Hippocampal formation (tissue), 2 donors: Measurements from ENCODE around the gene MB.

ENCODE experiments used
- DNase-seq, 2 donors: peaks; one replicate each; lab custom pipeline; 2025; lab: John Stamatoyannopoulos, UW

Gene MB

DNA sequence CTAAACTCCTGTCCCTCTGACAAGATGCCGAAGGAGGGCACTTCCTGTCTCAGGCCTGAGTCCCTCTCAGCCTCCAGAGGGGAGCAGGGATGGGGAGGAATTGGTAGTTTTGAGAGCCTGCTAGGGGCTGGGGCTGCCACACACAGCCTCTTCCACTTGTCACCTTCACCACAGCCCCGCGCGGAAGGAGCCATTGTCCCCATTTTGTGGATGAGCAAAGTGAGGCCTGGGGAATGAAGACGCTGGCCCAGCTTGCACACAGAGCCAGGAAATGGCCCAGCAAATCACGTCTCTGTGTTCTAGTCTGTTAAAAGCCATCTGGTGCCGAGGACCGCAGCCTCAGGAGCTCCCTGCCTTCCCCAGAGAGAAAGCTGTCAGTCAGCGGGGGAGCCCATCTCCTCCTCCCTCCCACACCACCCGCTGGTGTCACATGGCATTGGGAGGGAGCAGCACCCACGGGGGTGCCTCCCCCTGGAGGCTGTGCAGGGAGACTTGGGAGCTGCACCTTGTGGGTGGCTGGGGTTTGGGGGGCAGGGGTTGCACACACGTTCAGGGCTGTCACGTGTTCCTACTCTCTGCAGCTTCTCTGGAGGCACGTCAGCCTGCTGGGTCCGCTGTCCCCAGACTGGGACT, 41.9 kb downstream of the MB start:
- no peak for DNase-seq

DNA sequence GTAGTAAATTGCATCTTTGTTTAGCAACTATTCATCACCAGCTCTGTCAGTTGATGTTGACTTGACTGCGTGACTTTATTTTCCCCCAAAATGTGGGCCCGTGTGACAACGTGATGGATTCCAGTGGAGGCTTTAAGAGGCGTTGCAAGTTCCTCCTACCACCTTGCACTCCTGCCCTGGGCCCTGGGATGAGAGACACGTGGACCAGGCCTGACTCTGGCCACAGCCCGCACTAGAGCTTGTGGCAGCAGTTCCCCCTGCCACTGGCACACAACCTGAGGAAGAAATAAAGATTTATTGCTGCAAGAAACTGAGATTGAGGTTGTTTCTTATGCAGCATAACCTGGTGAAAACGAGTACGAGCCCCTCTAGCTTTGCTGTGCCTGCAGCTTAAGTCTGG, 44.6 kb downstream of the MB start:
- DNase-seq: peak in 1 of 2 donors; percentile 21

DNA sequence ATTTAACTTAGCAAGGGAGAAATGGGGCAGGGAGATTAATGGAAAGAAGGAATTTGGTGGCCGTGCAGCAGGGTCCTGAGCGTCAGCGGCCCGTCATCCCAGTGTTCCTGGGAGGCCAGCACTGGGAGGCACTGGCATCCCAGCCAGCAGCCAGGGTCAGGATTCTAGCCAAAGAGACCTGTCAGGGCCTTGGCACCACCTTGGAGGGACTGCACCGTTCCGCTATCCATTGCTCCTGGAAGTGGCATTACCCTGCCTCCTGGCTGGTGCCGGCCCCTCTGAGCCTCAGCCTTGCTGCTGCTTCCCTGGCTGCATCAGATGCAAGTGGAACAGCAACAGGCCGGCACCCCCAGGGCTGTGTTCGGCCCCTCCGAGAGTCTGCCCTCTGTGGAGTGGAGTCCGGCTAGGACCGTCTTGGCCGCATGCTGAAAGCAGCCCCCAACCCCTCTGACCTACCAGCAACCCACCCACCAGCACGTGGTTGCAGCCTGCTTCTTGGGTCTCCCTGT, 46.4 kb downstream of the MB start:
- no peak for DNase-seq

DNA sequence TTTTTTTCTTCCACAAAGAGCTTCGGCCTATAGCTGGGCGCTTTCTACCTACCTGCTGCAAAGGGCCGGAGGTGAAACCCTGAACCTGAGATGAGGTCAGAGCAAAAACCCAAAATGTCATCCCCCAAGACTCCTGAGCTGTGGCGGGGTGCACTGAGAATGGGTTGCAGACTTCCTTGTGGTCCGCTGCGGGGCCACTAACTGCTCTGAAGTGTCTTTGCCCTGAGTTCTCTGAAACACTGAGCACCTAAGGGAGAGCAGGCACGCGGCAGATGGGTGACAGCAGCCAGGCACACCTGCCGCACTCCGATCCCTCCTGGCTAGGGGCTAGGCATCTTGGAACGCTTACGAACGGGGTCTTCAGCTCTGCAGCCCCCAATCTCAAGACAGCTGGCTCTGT, 47.2 kb downstream of the MB start:
- DNase-seq: no peak

DNA sequence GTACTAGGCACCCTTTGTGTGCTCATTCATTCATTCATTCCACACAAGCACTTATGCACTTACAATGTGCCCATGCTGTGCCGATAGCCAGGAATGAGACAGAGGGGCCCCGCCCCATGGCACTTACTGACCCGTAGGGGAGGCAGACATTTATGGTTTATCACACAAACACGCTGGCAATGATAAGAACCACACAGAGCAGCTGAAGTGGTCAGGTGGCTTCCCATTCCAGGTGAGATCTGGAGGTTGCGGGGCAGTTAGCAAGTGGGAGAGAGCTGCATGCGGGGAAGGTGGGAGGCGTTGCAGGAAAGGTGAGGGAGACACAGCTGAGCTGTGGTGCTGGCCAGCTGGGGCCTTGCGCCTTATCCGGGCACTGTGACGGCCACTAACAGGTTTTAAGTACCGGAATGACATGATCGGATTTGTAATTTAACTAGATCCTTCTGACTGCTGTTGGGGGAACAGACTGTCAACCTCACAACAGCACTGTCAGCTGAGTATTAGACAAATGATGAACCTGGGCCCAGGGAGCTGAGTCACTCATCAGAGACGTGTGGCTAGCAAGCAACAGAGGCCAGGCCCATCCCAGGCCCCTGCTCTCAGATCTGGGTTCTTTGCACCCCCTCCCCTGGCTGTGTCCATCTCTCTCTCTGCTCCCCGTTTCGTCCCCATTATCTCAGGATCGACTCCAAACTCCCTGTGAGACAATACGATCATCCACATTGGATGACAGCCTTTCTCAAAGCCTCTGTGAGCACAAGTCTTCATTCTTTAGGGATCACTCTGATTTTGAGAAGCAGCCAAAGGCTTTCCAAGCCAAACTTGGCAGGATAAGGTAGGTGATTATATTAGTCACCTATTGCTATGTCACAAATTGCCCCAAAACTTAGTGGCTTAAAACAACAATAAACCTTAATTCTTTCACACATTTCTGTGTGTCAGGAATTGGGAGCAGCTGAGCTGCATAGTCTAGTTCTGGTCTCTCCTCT, 48.1 kb downstream of the MB start:
- no peak for DNase-seq

DNA sequence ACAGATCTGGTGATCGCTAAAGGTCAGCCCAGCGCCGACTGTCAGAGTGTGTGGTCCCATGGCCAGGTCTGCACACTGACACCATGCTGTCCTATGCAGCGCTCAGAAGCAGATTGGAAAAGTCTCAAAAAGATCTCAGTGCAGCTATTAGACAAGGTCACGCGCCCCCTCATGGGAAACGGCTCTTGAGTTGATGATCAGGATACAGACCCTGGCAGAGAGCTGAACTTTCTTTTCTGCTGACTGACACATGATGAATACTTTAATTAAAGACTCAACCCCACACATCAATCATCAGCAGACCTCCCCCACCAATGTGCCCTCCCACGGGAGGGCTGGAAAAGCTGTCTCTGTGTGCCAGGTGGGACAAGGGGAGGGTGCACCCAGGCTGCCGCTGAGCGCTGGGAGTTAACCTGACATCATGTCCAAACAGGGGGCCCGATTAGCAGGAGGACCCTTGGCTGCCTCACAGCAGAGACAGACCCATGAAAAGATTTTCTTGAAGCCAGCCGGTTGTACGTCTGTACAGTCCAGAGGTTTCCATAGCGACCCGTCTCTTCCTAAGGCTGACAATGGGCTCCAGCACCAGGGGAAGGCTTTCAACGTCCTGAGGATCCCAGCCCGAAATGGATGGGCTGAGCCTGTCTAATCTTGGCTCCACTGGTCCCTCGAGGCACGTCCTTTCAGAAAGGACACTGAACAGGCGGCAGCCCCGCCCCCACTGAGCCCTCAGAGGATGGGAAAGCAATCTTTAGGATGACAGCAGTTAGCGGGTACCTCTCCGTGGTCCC, 49.6 kb downstream of the MB start:
- DNase-seq: no peak

DNA sequence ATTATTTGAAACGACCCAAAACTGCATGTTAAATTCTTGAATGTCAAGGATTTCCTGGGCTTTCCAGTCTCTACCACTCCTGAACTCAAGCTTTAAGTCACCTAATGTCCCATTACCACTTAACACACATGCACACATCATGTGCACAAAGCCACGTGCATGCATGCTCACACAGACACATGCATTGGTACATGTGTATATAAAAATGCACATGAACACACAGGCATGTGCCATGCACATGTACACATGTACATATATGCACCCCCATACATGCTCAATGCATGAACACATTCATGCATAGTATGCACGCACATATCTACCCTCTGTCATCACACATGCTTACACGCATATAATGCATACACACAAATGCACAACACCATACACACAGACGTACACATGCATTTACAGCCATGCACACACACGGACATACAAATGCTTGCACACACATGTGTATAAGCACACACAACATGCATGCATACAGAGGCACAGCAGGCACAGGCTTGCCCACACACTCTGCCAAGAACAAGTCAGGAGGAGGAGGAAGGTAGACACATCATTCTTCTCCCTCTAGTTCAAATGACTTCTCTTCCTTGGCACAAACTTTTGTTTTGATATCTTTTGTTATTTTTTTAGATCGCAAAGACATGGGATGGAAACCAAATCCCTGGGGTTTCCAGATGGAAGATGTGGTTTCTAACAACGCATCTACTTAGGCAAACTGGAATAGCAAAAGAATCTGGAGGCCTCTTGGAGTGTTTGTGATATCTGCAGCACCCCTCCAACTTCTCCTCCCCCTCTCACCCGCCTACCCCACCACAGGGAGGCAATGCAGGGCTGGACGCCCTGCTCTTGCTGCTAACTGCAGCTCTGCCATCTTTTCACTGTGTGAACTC, 51.9 kb downstream of the MB start:
- no peak for DNase-seq

DNA sequence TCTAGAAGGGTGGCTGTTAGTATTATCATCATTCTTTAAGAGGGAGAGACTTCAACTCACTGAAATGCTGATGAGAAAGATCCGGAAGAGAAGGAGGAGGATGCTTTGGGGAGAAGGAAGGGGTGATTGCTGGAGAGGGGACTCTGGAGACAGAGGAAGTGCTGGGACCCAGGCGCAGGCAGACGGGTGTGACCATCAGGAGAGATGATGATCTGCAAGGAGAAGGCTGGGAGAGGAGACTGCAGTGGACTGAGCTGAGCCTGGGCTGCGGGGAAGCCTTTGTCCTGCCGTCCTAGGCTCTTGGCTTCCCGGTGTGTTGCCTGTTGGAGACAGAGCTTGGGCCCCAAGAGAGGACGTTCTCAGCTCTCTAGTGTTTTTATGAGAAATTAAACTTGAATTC, 53.9 kb downstream of the MB start:
- no peak for DNase-seq

DNA sequence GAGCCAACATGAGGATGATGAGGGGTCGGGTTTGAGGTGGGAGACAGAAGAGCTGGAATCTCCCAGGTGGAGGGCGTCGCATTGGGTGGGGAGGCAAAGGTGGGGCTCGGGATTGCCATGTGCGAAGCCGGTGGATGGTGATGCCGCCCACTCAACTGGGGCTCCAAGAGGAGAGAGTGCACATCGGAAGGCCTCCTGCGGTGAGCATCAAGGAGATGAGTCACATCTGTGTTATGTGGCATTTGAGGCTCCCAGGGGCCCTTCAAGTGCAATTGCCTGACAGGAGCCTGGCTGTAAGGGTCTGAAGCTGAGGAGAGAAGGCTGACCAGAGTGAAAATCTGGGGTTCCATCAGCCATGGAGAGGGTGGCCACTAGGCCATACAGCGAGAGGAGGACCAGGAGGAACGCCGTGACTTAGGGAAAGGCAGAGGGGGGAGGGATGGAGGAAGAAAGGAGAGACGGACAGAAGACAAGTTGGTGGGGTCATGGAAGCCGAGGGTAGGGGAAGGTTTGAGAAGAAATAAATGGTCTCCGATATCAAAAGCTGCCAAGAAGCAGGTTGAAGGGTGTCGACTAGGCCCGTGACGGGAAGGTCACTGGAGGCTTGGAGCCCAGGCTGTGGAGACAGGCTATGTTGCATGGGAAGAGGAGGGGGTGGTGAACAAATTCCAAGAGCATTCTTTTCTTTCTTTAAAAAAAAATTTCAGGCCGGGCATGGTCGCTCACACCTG, 55.2 kb downstream of the MB start:
- DNase-seq: no peak

DNA sequence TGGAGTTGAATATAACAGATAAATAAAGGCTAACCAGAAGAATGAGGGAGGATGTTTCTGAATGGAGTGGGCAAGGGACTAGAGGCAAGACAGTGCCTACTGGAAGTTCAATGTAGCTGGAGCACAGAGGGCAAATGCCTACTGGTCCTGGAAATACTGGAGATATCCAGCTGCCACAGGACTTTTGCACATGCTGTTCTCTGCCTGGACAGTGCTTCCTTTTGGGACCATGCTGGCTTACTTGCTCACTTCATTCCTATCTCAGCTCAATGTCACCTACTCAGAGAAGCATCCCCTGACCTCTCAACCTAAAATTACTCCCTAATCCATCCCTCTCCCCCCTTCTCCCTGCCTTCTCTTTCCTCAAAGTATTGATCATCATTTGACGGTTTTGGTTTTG, 56.3 kb downstream of the MB start:
- no peak for DNase-seq

DNA sequence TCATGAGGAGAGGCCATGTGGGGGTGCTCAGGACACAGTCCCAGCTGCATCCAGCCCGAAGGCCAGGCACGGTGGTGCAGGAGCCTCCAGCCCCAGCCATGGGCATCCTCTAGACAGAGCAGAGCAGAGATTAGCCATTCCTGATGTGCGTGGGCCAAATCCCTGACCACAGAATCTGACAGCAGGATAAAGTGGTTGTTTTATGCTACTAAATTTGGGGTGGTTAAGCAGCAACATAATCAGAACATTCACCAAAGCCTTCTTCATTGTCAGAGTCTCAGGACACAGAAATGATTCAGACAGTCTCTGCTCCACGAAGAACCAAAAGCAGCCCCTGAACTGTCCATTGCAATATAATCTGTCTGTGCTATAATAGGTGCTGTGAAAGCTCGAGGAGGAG, 56.8 kb downstream of the MB start:
- no peak for DNase-seq

DNA sequence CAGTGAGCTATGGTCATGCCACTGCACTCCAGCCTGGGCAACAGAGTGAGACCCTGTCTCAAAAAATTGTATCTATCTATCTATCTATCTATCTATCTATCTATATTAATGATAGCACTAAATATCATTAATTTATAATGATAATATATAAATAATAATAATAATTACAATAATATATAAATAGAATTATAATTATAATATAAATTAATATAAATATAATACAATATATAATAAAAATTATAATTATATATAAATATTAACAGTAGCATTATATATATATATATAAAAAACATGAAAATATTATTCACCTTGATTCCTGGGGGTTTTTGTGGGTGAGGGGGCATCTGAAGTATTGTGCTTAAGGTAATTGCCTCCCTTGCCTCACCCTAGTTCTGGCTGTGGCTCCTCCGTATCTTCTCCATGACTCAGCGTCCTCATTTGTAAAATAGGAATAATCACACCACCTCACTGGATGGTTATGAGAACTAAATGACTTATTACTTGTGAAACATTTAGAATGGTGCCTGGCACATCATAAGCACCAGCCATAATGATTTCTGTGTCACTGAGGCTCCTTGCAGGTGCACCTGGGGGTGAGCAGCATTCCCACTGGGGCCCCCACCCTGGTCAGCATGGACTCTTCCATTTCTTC, 57.6 kb downstream of the MB start:
- no peak for DNase-seq

DNA sequence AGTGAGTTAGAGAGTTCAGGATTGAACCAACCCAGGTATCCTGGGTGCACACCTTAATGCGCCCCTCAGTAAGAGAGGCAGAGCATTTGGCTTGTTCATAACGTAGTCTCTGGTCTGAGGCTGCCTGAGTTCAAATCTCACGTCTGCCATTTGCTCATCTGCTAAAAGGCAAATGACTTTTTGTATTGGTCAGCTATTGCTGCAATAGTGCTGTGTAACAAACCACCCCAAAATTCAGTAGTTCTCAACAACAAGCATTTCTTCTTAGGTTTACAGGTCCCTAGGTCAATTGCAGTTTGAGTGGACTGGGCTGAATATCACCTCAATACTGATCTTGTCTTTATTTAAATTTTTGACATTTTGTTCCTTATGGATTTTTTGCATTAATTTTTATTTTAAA, 58.4 kb downstream of the MB start:
- DNase-seq: no peak

DNA sequence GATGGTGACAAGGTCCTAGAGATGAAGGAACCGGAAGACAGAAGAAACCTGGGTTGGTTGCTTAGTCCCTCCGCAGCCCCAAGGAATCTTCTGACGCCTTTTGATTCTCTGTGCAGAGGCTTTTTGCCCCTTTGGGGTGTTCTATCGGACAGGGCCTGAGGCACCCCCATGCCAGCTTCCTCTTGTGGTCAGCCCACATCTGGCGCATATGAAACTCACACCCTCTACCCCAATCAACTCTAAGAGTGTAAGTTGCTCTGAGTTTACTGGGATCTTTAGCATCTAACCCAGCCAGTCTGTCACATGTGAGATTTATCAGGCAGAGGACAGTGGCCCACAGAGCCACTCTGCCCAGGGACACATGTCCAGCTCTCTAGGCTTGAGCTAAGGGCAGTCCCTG, 59.1 kb downstream of the MB start:
- DNase-seq: no peak
